Activated naive CD8-positive, alpha-beta T cell treated with anti-CD3 and anti-CD28 coated beads, Interleukin-2, amount 50 U/mL, for 24 hours (primary cell): ENCODE data around the gene PLEKHB1.

Experiments used
- ATAC-seq: fragments of 150-1000 bp; cut with Tn5 transposase; one replicate; pipeline ENCODE4 v1.10.0; 2021
- DNase-seq: peaks from one replicate; pipeline ENCODE4 v3.0.0; 2021
- H3K27ac Mint-ChIP-seq: one replicate; pipeline ENCODE4 v1.8.0; 2021; ENCODE audit warnings: mild to moderate bottlenecking, mixed read lengths
- H3K27me3 Mint-ChIP-seq: one replicate; pipeline ENCODE4 v1.8.0; 2021; ENCODE audit warnings: mixed read lengths
- H3K36me3 Mint-ChIP-seq: one replicate; pipeline ENCODE4 v1.8.0; 2021; ENCODE audit warnings: low read depth, mixed read lengths
- H3K4me1 Mint-ChIP-seq: one replicate; pipeline ENCODE4 v1.8.0; 2021; ENCODE audit warnings: mixed read lengths
- H3K4me3 Mint-ChIP-seq: one replicate; pipeline ENCODE4 v1.8.0; 2021; ENCODE audit warnings: mild to moderate bottlenecking, moderate library complexity, mixed read lengths
- H3K9me3 Mint-ChIP-seq: one replicate; pipeline ENCODE4 v1.8.0; 2021; ENCODE audit warnings: mixed read lengths

Gene PLEKHB1

GRCh38 chr11:73636249-73636648 lies 10.1 kb upstream of the PLEKHB1 start:
- DNase-seq, result no peak
- Mint-ChIP-seq H3K4me1 (peaks cover 9% of the 10 kb centered on the region), H3K9me3 (no peaks in the 10 kb centered on the region), H3K27me3 (no peaks in the 10 kb centered on the region), H3K36me3 (no peaks in the 10 kb centered on the region), H3K27ac (no peak overlapping the region), H3K4me3 (no peak overlapping the region)
- ATAC-seq, result peak; percentile 43

GRCh38 chr11:73637012-73637411 lies 9.4 kb upstream of the PLEKHB1 start:
- no peaks in the 10 kb centered on the region for H3K36me3 Mint-ChIP-seq
- ATAC-seq (no peak), DNase-seq (no peak)
- H3K4me3 Mint-ChIP-seq, result no peak overlapping the region
- no peak overlapping the region for H3K27ac Mint-ChIP-seq
- H3K27me3 Mint-ChIP-seq, result no peaks in the 10 kb centered on the region
- peaks cover 9% of the 10 kb centered on the region for H3K4me1 Mint-ChIP-seq
- no peaks in the 10 kb centered on the region for H3K9me3 Mint-ChIP-seq

- Mint-ChIP-seq H3K27me3 (no peaks in the 10 kb centered on the region), H3K9me3 (no peaks in the 10 kb centered on the region), H3K36me3 (no peaks in the 10 kb centered on the region), H3K27ac (no peak overlapping the region), H3K4me1 (peaks cover 4% of the 10 kb centered on the region), H3K4me3 (no peak overlapping the region)
- DNase-seq (no peak), ATAC-seq (no peak)
Measured at GRCh38 chr11:73640592-73640991, 5.8 kb upstream of the PLEKHB1 start.

GRCh38 chr11:73641668-73642067 lies 4.7 kb upstream of the PLEKHB1 start:
- Mint-ChIP-seq H3K9me3 (no peaks in the 10 kb centered on the region), H3K27me3 (no peaks in the 10 kb centered on the region), H3K4me1 (peaks cover 6% of the 10 kb centered on the region), H3K36me3 (no peaks in the 10 kb centered on the region), H3K27ac (no peak overlapping the region), H3K4me3 (no peak overlapping the region)
- no peak for DNase-seq
- ATAC-seq, result no peak

GRCh38 chr11:73645121-73645969 lies 1.0 kb upstream of the PLEKHB1 start:
- Mint-ChIP-seq H3K4me3 (no peak overlapping the region), H3K27ac (no peak overlapping the region), H3K27me3 (no peaks in the 10 kb centered on the region), H3K9me3 (no peaks in the 10 kb centered on the region), H3K36me3 (no peaks in the 10 kb centered on the region), H3K4me1 (peaks cover 21% of the 10 kb centered on the region)
- ATAC-seq (no peak), DNase-seq (no peak)

- Mint-ChIP-seq H3K27ac (no peak overlapping the region), H3K36me3 (no peaks in the 10 kb centered on the region), H3K27me3 (no peaks in the 10 kb centered on the region), H3K9me3 (no peaks in the 10 kb centered on the region), H3K4me1 (peaks cover 18% of the 10 kb centered on the region), H3K4me3 (peak overlapping the region; percentile 69)
- ATAC-seq (peak; percentile 100), DNase-seq (peak; percentile 89)
Measured at GRCh38 chr11:73647459-73648100, 1.2 kb downstream of the PLEKHB1 start.

- ATAC-seq (no peak), DNase-seq (no peak)
- Mint-ChIP-seq H3K9me3 (no peaks in the 10 kb centered on the region), H3K27me3 (no peaks in the 10 kb centered on the region), H3K4me1 (peaks cover 18% of the 10 kb centered on the region), H3K27ac (no peak overlapping the region), H3K36me3 (no peaks in the 10 kb centered on the region), H3K4me3 (peak overlapping the region; percentile 69)
Measured at GRCh38 chr11:73648121-73648520, 1.7 kb downstream of the PLEKHB1 start.

GRCh38 chr11:73648571-73649046 lies 2.2 kb downstream of the PLEKHB1 start:
- Mint-ChIP-seq H3K27me3 (no peaks in the 10 kb centered on the region), H3K4me1 (peaks cover 18% of the 10 kb centered on the region), H3K4me3 (no peak overlapping the region), H3K36me3 (no peaks in the 10 kb centered on the region), H3K27ac (no peak overlapping the region), H3K9me3 (no peaks in the 10 kb centered on the region)
- no peak for DNase-seq
- ATAC-seq, result no peak

GRCh38 chr11:73649206-73649605 lies 2.8 kb downstream of the PLEKHB1 start:
- ATAC-seq, result no peak
- Mint-ChIP-seq H3K27ac (no peak overlapping the region), H3K9me3 (no peaks in the 10 kb centered on the region), H3K4me3 (no peak overlapping the region), H3K27me3 (no peaks in the 10 kb centered on the region), H3K36me3 (no peaks in the 10 kb centered on the region), H3K4me1 (peaks cover 18% of the 10 kb centered on the region)
- no peak for DNase-seq

GRCh38 chr11:73650400-73650799 lies 4.0 kb downstream of the PLEKHB1 start:
- Mint-ChIP-seq H3K4me1 (peaks cover 18% of the 10 kb centered on the region), H3K27me3 (no peaks in the 10 kb centered on the region), H3K4me3 (no peak overlapping the region), H3K27ac (no peak overlapping the region), H3K9me3 (no peaks in the 10 kb centered on the region), H3K36me3 (no peaks in the 10 kb centered on the region)
- ATAC-seq, result no peak
- no peak for DNase-seq

- Mint-ChIP-seq H3K36me3 (no peaks in the 10 kb centered on the region), H3K4me1 (peaks cover 18% of the 10 kb centered on the region), H3K9me3 (no peaks in the 10 kb centered on the region), H3K4me3 (no peak overlapping the region), H3K27me3 (no peaks in the 10 kb centered on the region), H3K27ac (no peak overlapping the region)
- ATAC-seq (no peak), DNase-seq (no peak)
Measured at GRCh38 chr11:73651252-73651651, 4.9 kb downstream of the PLEKHB1 start.

GRCh38 chr11:73651661-73652045 lies 5.3 kb downstream of the PLEKHB1 start:
- H3K27ac Mint-ChIP-seq, result no peak overlapping the region
- H3K27me3 Mint-ChIP-seq, result no peaks in the 10 kb centered on the region
- no peaks in the 10 kb centered on the region for H3K36me3 Mint-ChIP-seq
- no peaks in the 10 kb centered on the region for H3K9me3 Mint-ChIP-seq
- ATAC-seq (no peak), DNase-seq (no peak)
- peaks cover 16% of the 10 kb centered on the region for H3K4me1 Mint-ChIP-seq
- H3K4me3 Mint-ChIP-seq, result no peak overlapping the region

- H3K9me3 Mint-ChIP-seq, result no peaks in the 10 kb centered on the region
- DNase-seq (no peak), ATAC-seq (no peak)
- H3K36me3 Mint-ChIP-seq, result no peaks in the 10 kb centered on the region
- no peak overlapping the region for H3K4me3 Mint-ChIP-seq
- H3K4me1 Mint-ChIP-seq, result peaks cover 11% of the 10 kb centered on the region
- H3K27ac Mint-ChIP-seq, result no peak overlapping the region
- H3K27me3 Mint-ChIP-seq, result no peaks in the 10 kb centered on the region
Measured at GRCh38 chr11:73652046-73652730, 5.8 kb downstream of the PLEKHB1 start.

GRCh38 chr11:73652856-73653559 lies 6.6 kb downstream of the PLEKHB1 start:
- Mint-ChIP-seq H3K36me3 (no peaks in the 10 kb centered on the region), H3K4me1 (peaks cover 4% of the 10 kb centered on the region), H3K4me3 (no peak overlapping the region), H3K27me3 (no peaks in the 10 kb centered on the region), H3K9me3 (no peaks in the 10 kb centered on the region), H3K27ac (no peak overlapping the region)
- ATAC-seq (no peak), DNase-seq (no peak)
